Vagina (tissue), 2 donors: ENCODE data around the gene ASTN2.

ENCODE experiments used
- POLR2A ChIP-seq, 2 donors: fragments of 450-650 bp; IDR thresholded peaks; one replicate each; pipeline ENCODE4 v1.6.1; 2017; ENCODE audit warnings: antibody characterized with exemption in 2 of 2, mild to moderate bottlenecking in 2 of 2, moderate library complexity in 2 of 2
- TF ChIP-seq, protein P1 (sequence below), 3 experiments: fragments of 450-650 bp in 2 of 3; fragments of 200-600 bp in 1 of 3; sonication (generic) in 1 of 3; IDR thresholded peaks; one replicate each; pipeline ENCODE4 v1.5.1; 2017 to 2019; ENCODE audit warnings: antibody characterized with exemption in 3 of 3, mild to moderate bottlenecking in 2 of 3, moderate library complexity in 2 of 3

DNA sequence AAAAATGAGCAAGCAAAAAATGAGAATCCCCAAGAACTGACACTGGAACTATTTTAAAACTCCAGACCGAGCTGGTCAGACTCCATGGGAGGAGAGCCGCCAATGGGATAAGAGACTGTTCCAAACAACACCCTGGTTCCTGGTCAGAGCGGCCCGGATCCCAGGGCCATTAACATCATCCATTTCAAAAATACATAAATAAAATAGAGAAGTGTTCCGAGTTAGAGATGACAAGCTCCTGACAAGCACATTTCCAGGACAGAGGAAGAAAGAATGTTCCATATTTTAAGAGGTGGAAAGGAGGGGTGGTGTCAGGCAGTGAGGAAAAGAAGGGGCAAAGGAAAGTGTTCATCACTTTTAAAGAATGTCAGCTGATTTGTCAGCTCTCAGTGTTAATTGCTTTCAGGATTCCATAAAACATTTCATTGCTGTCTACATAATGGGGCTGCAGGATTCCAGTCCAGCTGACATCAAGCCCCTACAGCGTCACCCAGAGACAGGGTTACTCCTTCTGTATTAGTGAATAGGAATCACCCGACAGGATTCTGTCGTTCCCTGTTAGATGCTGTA, 930.3 kb downstream of the ASTN2 start:
- TF ChIP-seq POLR2A (IDR thresholded peaks at IDR 0.05) = no peak
- TF ChIP-seq, protein P1, sequence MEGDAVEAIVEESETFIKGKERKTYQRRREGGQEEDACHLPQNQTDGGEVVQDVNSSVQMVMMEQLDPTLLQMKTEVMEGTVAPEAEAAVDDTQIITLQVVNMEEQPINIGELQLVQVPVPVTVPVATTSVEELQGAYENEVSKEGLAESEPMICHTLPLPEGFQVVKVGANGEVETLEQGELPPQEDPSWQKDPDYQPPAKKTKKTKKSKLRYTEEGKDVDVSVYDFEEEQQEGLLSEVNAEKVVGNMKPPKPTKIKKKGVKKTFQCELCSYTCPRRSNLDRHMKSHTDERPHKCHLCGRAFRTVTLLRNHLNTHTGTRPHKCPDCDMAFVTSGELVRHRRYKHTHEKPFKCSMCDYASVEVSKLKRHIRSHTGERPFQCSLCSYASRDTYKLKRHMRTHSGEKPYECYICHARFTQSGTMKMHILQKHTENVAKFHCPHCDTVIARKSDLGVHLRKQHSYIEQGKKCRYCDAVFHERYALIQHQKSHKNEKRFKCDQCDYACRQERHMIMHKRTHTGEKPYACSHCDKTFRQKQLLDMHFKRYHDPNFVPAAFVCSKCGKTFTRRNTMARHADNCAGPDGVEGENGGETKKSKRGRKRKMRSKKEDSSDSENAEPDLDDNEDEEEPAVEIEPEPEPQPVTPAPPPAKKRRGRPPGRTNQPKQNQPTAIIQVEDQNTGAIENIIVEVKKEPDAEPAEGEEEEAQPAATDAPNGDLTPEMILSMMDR (IDR thresholded peaks at IDR 0.05) = no peak
